GM21619 (cell line): ENCODE results near the gene MGAT5B.

Experiments used
- ATAC-seq: cut with Tn5 transposase; IDR thresholded peaks from one replicate; pipeline ENCODE4 v1.9.1; 2021; ENCODE audit not compliant: unreplicated experiment

MGAT5B gene

DNA sequence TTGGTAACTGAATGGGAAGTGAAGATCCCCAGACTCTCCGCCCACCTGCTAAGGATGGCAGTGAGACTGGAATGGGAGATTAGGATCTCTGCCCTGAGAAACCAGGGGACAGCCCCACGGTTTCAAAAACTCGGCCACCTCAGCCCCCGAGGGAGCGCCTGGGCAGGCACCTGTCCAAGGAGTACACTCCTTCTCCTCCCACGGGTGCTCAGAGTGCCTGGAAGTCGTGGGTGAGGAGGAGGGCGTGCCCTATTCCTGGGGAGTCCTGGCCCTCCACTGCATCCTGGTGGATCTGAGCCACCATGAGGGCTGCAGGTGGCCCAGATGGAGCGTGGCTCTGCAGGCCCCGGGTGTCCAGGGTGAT is 78.5 kb downstream of the MGAT5B start:
- ATAC-seq = no peak

- ATAC-seq = no peak
Measured at GRCh38 chr17:76947309-76947708, 79.1 kb downstream of the MGAT5B start.

DNA sequence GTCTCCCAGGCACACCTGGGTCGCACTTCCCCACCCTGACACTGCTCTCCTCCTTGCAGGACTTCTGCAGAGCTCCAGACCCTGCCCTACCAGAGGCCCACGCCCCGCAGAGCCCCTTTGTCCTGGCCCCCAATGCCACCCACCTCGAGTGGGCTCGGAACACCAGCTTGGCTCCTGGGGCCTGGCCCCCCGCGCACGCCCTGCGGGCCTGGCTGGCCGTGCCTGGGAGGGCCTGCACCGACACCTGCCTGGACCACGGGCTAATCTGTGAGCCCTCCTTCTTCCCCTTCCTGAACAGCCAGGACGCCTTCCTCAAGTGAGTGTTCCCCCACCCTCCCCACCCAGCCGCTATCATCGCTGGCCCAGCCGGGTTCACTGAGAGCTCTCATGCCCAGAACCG is 79.6 kb downstream of the MGAT5B start:
- no peak for ATAC-seq

DNA sequence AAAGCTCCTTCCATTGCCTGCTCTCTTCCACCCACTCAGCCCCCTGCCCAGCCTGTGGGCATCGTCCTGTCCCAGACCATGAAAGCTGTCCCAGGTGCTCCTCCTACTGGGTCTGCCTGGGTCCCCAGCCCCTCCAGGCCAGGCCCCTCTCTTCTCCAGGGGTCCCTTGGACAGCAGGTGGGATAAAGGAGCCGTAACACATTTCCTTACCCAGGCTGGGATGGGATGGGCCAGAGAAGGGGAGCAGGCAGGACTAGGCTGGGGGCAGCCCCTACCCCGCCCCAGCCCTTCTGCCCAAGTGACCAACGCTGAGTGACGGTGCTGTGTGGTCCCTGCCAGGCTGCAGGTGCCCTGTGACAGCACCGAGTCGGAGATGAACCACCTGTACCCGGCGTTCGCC is 80.1 kb downstream of the MGAT5B start:
- no peak for ATAC-seq

GRCh38 chr17:76948726-76949342 is 80.6 kb downstream of the MGAT5B start:
- no peak for ATAC-seq

GRCh38 chr17:76949913-76950695 is 81.9 kb downstream of the MGAT5B start:
- no peak for ATAC-seq

- ATAC-seq = no peak
Measured at GRCh38 chr17:76951375-76951905, 83.2 kb downstream of the MGAT5B start.

DNA sequence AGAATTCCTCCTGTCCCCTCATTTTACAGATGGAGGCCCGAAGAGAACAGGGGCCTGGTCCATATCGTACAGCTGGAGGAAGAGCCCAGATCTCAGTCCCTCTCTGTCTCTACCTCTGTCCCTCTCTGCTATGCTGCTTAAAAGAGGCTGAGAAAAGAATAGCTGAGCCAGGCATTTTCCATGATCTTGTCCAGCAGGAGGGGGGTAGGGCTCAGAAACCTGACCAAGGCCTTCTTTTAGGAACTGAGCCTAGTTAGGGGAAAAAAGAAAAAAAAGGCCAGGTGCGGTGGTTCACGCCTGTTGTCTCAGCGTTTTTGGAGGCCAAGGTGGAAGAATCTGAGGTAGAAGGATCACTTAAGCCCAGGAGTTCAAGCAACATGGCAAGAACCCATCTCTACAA is 84.2 kb downstream of the MGAT5B start:
- no peak for ATAC-seq

- ATAC-seq = no peak
Measured at GRCh38 chr17:76953066-76953465, 84.9 kb downstream of the MGAT5B start.

DNA sequence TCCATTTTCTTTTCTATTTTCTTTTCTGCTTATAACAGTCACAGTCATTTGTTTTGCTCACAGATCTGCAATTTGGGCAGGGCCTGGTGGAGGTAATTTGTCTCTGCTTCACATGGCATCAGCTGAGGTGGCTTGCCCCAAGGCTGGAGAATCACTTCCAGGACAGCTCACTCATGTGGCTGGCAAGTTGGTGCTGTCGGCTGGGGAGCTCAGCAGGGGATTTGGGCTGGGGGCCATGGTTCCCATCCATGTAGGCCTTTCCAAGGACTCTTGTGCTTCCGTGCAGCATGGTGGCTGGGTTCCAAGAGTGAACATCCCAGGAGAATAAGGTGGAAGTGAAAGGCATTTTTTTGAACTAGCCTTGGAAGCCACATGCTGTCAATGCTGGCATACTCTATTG is 85.7 kb downstream of the MGAT5B start:
- ATAC-seq = no peak

GRCh38 chr17:76955191-76955590 is 87.0 kb downstream of the MGAT5B start:
- ATAC-seq = no peak

- no peak for ATAC-seq
Measured at GRCh38 chr17:76956846-76957540, 88.8 kb downstream of the MGAT5B start.

DNA sequence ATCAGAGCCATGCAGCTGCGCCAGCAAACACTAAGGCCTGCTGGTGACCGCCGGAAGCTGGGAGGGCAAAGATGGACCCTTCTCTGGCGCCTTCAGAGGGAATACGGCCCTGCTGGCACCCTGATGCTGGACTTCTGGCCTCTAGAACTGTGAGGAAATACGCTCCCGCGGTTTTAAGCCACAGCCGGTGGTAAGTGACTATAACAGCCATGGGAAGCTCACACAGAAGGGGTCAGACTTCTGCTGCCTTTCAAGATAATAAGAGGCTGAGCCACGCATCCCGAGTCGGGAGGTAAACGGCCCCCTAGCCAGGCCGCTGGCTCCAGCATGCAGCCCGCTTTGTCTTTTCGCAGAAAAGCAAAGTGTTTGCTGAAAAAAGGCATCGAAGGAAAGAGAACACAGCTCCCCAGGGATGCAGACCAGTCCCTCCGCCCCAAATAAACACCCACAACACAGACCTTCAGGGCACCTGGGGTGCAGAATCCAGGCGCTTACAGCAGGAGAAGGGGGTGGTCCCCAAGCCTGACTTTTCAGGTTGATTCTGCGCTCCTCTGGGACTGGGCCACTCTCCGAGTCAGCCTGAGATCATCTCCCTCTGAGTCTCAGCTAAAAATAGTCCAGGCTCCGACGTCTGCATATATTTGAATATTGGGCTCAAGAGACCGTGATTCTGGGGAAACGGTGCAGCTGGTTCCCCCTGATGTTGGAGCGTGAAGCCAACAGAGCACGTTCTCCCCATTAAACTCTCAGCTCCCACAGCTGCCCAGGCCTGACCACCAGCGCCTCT is 89.7 kb downstream of the MGAT5B start:
- no peak for ATAC-seq

- no peak for ATAC-seq
Measured at GRCh38 chr17:76958974-76959373, 90.8 kb downstream of the MGAT5B start.

DNA sequence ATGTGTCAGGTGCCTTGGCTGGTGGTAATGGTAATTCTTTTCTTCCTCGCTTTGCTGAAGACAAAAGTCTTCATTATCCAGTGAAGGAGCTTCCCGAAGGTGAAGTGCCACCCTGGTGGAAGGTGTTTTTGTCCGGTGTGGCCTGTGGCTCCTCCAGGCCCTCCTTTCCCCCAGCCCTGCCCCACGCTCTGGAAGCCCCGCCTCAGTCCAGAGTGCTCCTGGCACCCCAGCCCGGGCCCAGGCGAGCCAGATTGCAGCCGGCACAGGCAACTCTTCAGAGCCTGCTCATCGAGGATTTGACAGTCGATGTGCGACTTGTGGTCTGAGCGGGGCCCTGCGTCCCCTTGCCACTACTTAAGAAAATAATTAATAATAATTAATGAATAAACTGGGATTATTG is 93.7 kb downstream of the MGAT5B start:
- no peak for ATAC-seq

GRCh38 chr17:76962858-76963257 is 94.7 kb downstream of the MGAT5B start:
- no peak for ATAC-seq

- ATAC-seq = no peak
Measured at GRCh38 chr17:76966016-76966415, 97.8 kb downstream of the MGAT5B start.

GRCh38 chr17:76966486-76967181 is 98.4 kb downstream of the MGAT5B start:
- ATAC-seq = no peak

DNA sequence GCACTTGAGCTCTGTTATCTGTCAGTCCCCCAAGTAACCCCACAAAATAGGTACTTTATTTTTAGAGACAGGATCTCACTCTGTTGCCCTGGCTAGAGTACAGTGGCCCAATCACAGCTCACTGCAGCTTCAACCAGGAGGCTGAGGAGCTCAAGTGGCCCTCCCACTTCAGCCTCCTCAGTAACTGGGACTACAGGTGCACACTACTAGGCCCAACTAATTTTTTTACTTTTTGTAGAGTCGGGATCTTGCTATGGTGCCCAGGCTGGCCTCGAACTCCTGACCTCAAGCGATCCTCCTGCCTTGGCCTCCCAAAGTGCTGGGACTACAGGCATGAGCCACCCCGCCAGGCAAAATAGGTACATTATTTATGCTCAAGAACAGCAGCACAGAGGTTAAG is 99.6 kb downstream of the MGAT5B start:
- no peak for ATAC-seq

- no peak for ATAC-seq
Measured at GRCh38 chr17:76968707-76969597, 100.7 kb downstream of the MGAT5B start.
